ENCODE measurements around the gene MAP7. TPM values are rescaled to one million over a fixed set of nuclear protein-coding genes. Genes with fewer than 3 reads are reported as not detected.

MAP7 gene
- total and polyA plus RNA-seq, 2 of the 13 experiments (the other 11 are each of a cell fraction or from before 2014, with no cell fraction given) = 0.04 TPM; not detected in 1

GRCh38 chr6:136309729-136310311 is 240.4 kb downstream of the MAP7 start:
- FAIRE-seq (no peak), DNase-seq (ENCODE audit: low spot score) (no peak), ATAC-seq (no peak)
- 44% methylated on average over 1 of the region's 1 CpG for WGBS (ENCODE audit: low lambda C conversion rate)
- H3K27ac ChIP-seq (ENCODE audit: extremely low read length, insufficient read depth, low read length) = no peak overlapping the region
- in situ Hi-C loops (cut with HindIII; ENCODE audit: extremely low pct_ligation_motif_present, low pct_unique_long_range_greater_than_20kb) (loop anchor here (25.0 kb wide), 1 partner anchor 773 kb away; no protein-coding TSS in a partner anchor), intact Hi-C loops (cut with micrococcal nuclease; ENCODE audit: unreplicated experiment) (no loop called here)
- H4K20me1 ChIP-seq (ENCODE audit: insufficient read depth, low read length) = no peaks in the 10 kb centered on the region
- ChIA-PET CTCF (ENCODE audit: low intra/inter-chr PET ratio, low total read pairs) (no interaction called here), POLR2A (interaction anchor here (1.7 kb wide), 1 partner anchor 20 kb away, joined by 4 read pairs; the partner anchor contains the start of gene BCLAF1)
- no peaks in the 10 kb centered on the region for H3K4me1 ChIP-seq (ENCODE audit: insufficient read depth, low read length)
- H2AFZ ChIP-seq (ENCODE audit: low read length) = no peak overlapping the region
- TF ChIP-seq TBP (CRISPR knock-in tag; IDR thresholded peaks at IDR 0.05) (no peak), ZNF280B (CRISPR knock-in tag; IDR thresholded peaks at IDR 0.05; ENCODE audit: borderline replicate concordance) (no peak), GPN1 (CRISPR knock-in tag; IDR thresholded peaks at IDR 0.05; ENCODE audit: borderline replicate concordance) (no peak)
- no peaks in the 10 kb centered on the region for H3K9me3 ChIP-seq (ENCODE audit: low read length)
- BruUV-seq (replicated peaks) = no TSS peak
- H3K4me3 ChIP-seq (replicated peaks in 1 of 3; ENCODE audit: insufficient read depth in 1 of 3, low read depth in 2 of 3, low read length in 3 of 3) = no peak overlapping the region
- no peaks in the 10 kb centered on the region for H3K36me3 ChIP-seq (replicated peaks in 1 of 2; ENCODE audit: control insufficient read depth in 1 of 2, insufficient read depth in 2 of 2, low read length in 2 of 2)
- H3K4me2 ChIP-seq (ENCODE audit: low read depth, low read length) = no peak overlapping the region
- no peak overlapping the region for H3K9ac ChIP-seq (ENCODE audit: insufficient read depth, low read depth, low read length)
- peaks cover 0 to 4% of the 10 kb centered on the region in 2 experiments; a peak in 2 of 5 replicates for H3K27me3 ChIP-seq (ENCODE audit: control insufficient read depth in 1 of 2, insufficient read depth in 2 of 2, low read length in 2 of 2)
- no peaks in the 10 kb centered on the region for H3K79me2 ChIP-seq (ENCODE audit: insufficient read depth, low read length)

- DNase-seq (ENCODE audit: low spot score) (no peak), ATAC-seq (no peak), FAIRE-seq (no peak)
- Histone ChIP-seq H3K27me3 (ENCODE audit: control insufficient read depth in 1 of 2, insufficient read depth in 2 of 2, low read length in 2 of 2) (peaks cover 0 to 4% of the 10 kb centered on the region in 2 experiments; a peak in 2 of 5 replicates), H3K4me3 (replicated peaks in 1 of 3; ENCODE audit: insufficient read depth in 1 of 3, low read depth in 2 of 3, low read length in 3 of 3) (no peak overlapping the region), H3K4me1 (ENCODE audit: insufficient read depth, low read length) (no peaks in the 10 kb centered on the region), H4K20me1 (ENCODE audit: insufficient read depth, low read length) (no peaks in the 10 kb centered on the region), H3K9me3 (ENCODE audit: low read length) (no peaks in the 10 kb centered on the region), H3K79me2 (ENCODE audit: insufficient read depth, low read length) (no peaks in the 10 kb centered on the region), H3K36me3 (replicated peaks in 1 of 2; ENCODE audit: control insufficient read depth in 1 of 2, insufficient read depth in 2 of 2, low read length in 2 of 2) (no peaks in the 10 kb centered on the region), H2AFZ (ENCODE audit: low read length) (no peak overlapping the region), H3K4me2 (ENCODE audit: low read depth, low read length) (no peak overlapping the region), H3K27ac (ENCODE audit: extremely low read length, insufficient read depth, low read length) (no peak overlapping the region), H3K9ac (ENCODE audit: insufficient read depth, low read depth, low read length) (no peak overlapping the region)
- ChIA-PET POLR2A (interaction anchor here (1.7 kb wide), 1 partner anchor 19 kb away, joined by 4 read pairs; the partner anchor contains the start of gene BCLAF1), CTCF (ENCODE audit: low intra/inter-chr PET ratio, low total read pairs) (no interaction called here)
- BruUV-seq (replicated peaks) = no TSS peak
- intact Hi-C loops (cut with micrococcal nuclease; ENCODE audit: unreplicated experiment) = no loop called here
- in situ Hi-C loops (cut with HindIII; ENCODE audit: extremely low pct_ligation_motif_present, low pct_unique_long_range_greater_than_20kb) = loop anchor here (25.0 kb wide), 1 partner anchor 772 kb away; no protein-coding TSS in a partner anchor
- TF ChIP-seq CREB3 (CRISPR knock-in tag; IDR thresholded peaks at IDR 0.05) = no peak
- no peak for TF ChIP-seq ZNF770 (CRISPR knock-in tag; IDR thresholded peaks at IDR 0.05)
- TF ChIP-seq ATF3 (CRISPR knock-in tag; IDR thresholded peaks at IDR 0.05) = no peak
- 11% methylated on average over 3 of the region's 3 CpGs for WGBS (ENCODE audit: low lambda C conversion rate)
Measured at GRCh38 chr6:136309171-136309570, 241.1 kb downstream of the MAP7 start.

Measured in HepG2 (cell line).